BLaER1 treated with 17β-estradiol and CSF1 and Interleukin-3, amounts not matched to agents 10 nM and 100 nM (cell line): Measurements from ENCODE around the gene PRKCB.
A peak's percentile ranks its signal among the peaks of the same experiment; 100 is the strongest.

ENCODE experiments used
- H3K27ac ChIP-seq, 11 experiments: shearing (Covaris generic); formaldehyde crosslinking; 2 replicates each; pipeline ENCODE4 v1.8.1; 2022
- H3K27me3 ChIP-seq, 11 experiments: shearing (Covaris generic); formaldehyde crosslinking; 2 replicates each; pipeline ENCODE4 v1.8.1; 2022
- H3K36me3 ChIP-seq, 11 experiments: shearing (Covaris generic); formaldehyde crosslinking; 2 replicates each; pipeline ENCODE4 v1.8.1; 2022
- H3K4me1 ChIP-seq, 10 experiments: shearing (Covaris generic); formaldehyde crosslinking; 2 replicates each; pipeline ENCODE4 v1.8.1; 2022
- H3K4me2 ChIP-seq, 11 experiments: shearing (Covaris generic); formaldehyde crosslinking; 2 replicates each; pipeline ENCODE4 v1.8.1; 2022
- H3K4me3 ChIP-seq, 10 experiments: shearing (Covaris generic); formaldehyde crosslinking; 2 replicates each; pipeline ENCODE4 v1.8.1; 2022
- H3K9ac ChIP-seq, 11 experiments: shearing (Covaris generic); formaldehyde crosslinking; 2 replicates each; pipeline ENCODE4 v1.8.1; 2022
- H3K9me3 ChIP-seq, 11 experiments: shearing (Covaris generic); formaldehyde crosslinking; replicated peaks in 1 of 11; 2 replicates each; pipeline ENCODE4 v1.8.1; 2022
- H4K20me1 ChIP-seq, 11 experiments: shearing (Covaris generic); formaldehyde crosslinking; 2 replicates each; pipeline ENCODE4 v1.8.1; 2022
- Cebpa-rat ChIP-seq, 11 experiments: shearing (Covaris generic); IDR thresholded peaks; 2 replicates each; pipeline ENCODE4 v1.8.1; 2022

Gene PRKCB

GRCh38 chr16:23957287-23957686 lies 121.5 kb downstream of the PRKCB start:
- Histone ChIP-seq H3K9me3 (no peaks in the 10 kb centered on the region), H3K27me3 (no peaks in the 10 kb centered on the region), H3K4me2 (peak overlapping the region; percentile 46 to 92 (median 64)), H4K20me1 (peaks cover 0 to 79% (median 6%) of the 10 kb centered on the region in 11 experiments; a peak in 9 of 22 replicates), H3K9ac (peak overlapping the region in 1 of 11 experiments; percentile 12; a peak in 1 of 22 replicates), H3K4me3 (no peak overlapping the region), H3K27ac (peak overlapping the region in 6 of 11 experiments; percentile 9 to 61 (median 35); a peak in 6 of 22 replicates), H3K4me1 (peaks cover 16 to 81% (median 42%) of the 10 kb centered on the region in 10 experiments), H3K36me3 (peaks cover 0 to 4% (median 0%) of the 10 kb centered on the region in 11 experiments; a peak in 2 of 22 replicates)
- no peak for TF ChIP-seq Cebpa-rat (IDR thresholded peaks at IDR 0.05)

- H3K4me3 ChIP-seq = peak overlapping the region in 1 of 10 experiments; percentile 4; a peak in 1 of 20 replicates
- H3K9me3 ChIP-seq = no peaks in the 10 kb centered on the region
- H3K9ac ChIP-seq = peak overlapping the region in 5 of 11 experiments; percentile 15 to 61 (median 34); a peak in 5 of 22 replicates
- peaks cover 0 to 22% (median 5%) of the 10 kb centered on the region in 11 experiments; a peak in 9 of 22 replicates for H3K36me3 ChIP-seq
- H3K4me2 ChIP-seq = peak overlapping the region in 9 of 11 experiments; percentile 29 to 92 (median 68); a peak in 16 of 22 replicates
- TF ChIP-seq Cebpa-rat (IDR thresholded peaks at IDR 0.05) = peak in 2 of 11 experiments; percentile 29 to 49; a peak in 2 of 22 replicates
- H3K27me3 ChIP-seq = no peaks in the 10 kb centered on the region
- peaks cover 0 to 84% (median 7%) of the 10 kb centered on the region in 11 experiments; a peak in 8 of 22 replicates for H4K20me1 ChIP-seq
- peak overlapping the region in 7 of 11 experiments; percentile 11 to 71 (median 65); a peak in 12 of 22 replicates for H3K27ac ChIP-seq
- peaks cover 12 to 66% (median 34%) of the 10 kb centered on the region in 10 experiments for H3K4me1 ChIP-seq
Observed at GRCh38 chr16:23959072-23959751, 123.4 kb downstream of the PRKCB start.

GRCh38 chr16:23959752-23960072 lies 123.9 kb downstream of the PRKCB start:
- H3K9ac ChIP-seq = no peak overlapping the region
- H3K4me1 ChIP-seq = peaks cover 12 to 66% (median 34%) of the 10 kb centered on the region in 10 experiments
- peaks cover 0 to 27% (median 5%) of the 10 kb centered on the region in 11 experiments; a peak in 9 of 22 replicates for H3K36me3 ChIP-seq
- H3K4me2 ChIP-seq = peak overlapping the region in 10 of 11 experiments; percentile 27 to 92 (median 66); a peak in 18 of 22 replicates
- no peak overlapping the region for H3K4me3 ChIP-seq
- H3K27ac ChIP-seq = peak overlapping the region in 5 of 11 experiments; percentile 33 to 71 (median 66); a peak in 7 of 22 replicates
- no peak for TF ChIP-seq Cebpa-rat (IDR thresholded peaks at IDR 0.05)
- H3K9me3 ChIP-seq = no peaks in the 10 kb centered on the region
- H4K20me1 ChIP-seq = peaks cover 0 to 81% (median 7%) of the 10 kb centered on the region in 11 experiments; a peak in 8 of 22 replicates
- no peaks in the 10 kb centered on the region for H3K27me3 ChIP-seq

- no peak for TF ChIP-seq Cebpa-rat (IDR thresholded peaks at IDR 0.05)
- no peaks in the 10 kb centered on the region for H3K9me3 ChIP-seq
Observed at GRCh38 chr16:23960081-23960885, 124.5 kb downstream of the PRKCB start.

GRCh38 chr16:23962001-23962400 lies 126.2 kb downstream of the PRKCB start:
- H3K4me2 ChIP-seq = 0 out of 22 replicates have a peak overlapping the region, but pooled peaks of 1 of the 11 experiments have one; percentile 19
- peaks cover 16 to 73% (median 44%) of the 10 kb centered on the region in 10 experiments for H3K4me1 ChIP-seq
- H3K9me3 ChIP-seq = no peaks in the 10 kb centered on the region
- no peak overlapping the region for H3K27ac ChIP-seq
- peaks cover 0 to 84% (median 9%) of the 10 kb centered on the region in 11 experiments; a peak in 9 of 22 replicates for H4K20me1 ChIP-seq
- H3K4me3 ChIP-seq = no peak overlapping the region
- H3K9ac ChIP-seq = no peak overlapping the region
- H3K36me3 ChIP-seq = peaks cover 0 to 41% (median 5%) of the 10 kb centered on the region in 11 experiments; a peak in 9 of 22 replicates
- no peaks in the 10 kb centered on the region for H3K27me3 ChIP-seq
- TF ChIP-seq Cebpa-rat (IDR thresholded peaks at IDR 0.05) = no peak

More at GRCh38 chr16:23960081-23960885, 124.5 kb downstream of the PRKCB start:
- Histone ChIP-seq H3K9ac (no peak overlapping the region), H3K4me1 (peaks cover 12 to 67% (median 34%) of the 10 kb centered on the region in 10 experiments), H3K27me3 (no peaks in the 10 kb centered on the region), H3K4me2 (peak overlapping the region in 10 of 11 experiments; percentile 27 to 92 (median 66); a peak in 18 of 22 replicates), H4K20me1 (peaks cover 0 to 81% (median 7%) of the 10 kb centered on the region in 11 experiments; a peak in 7 of 22 replicates), H3K4me3 (no peak overlapping the region), H3K27ac (peak overlapping the region in 5 of 11 experiments; percentile 33 to 71 (median 66); a peak in 7 of 22 replicates), H3K36me3 (peaks cover 0 to 32% (median 5%) of the 10 kb centered on the region in 11 experiments; a peak in 9 of 22 replicates)

GRCh38 chr16:23964136-23964535 lies 128.4 kb downstream of the PRKCB start:
- Histone ChIP-seq H3K4me3 (no peak overlapping the region), H3K4me2 (no peak overlapping the region), H3K9me3 (no peaks in the 10 kb centered on the region), H3K9ac (no peak overlapping the region), H3K4me1 (peaks cover 12 to 71% (median 42%) of the 10 kb centered on the region in 10 experiments), H4K20me1 (peaks cover 0 to 95% (median 15%) of the 10 kb centered on the region in 11 experiments; a peak in 11 of 22 replicates), H3K27ac (no peak overlapping the region), H3K36me3 (peaks cover 0 to 44% (median 5%) of the 10 kb centered on the region in 11 experiments; a peak in 9 of 22 replicates), H3K27me3 (no peaks in the 10 kb centered on the region)
- no peak for TF ChIP-seq Cebpa-rat (IDR thresholded peaks at IDR 0.05)

- Histone ChIP-seq H3K4me2 (peak overlapping the region in 1 of 11 experiments; percentile 79; a peak in 2 of 22 replicates), H4K20me1 (peaks cover 0 to 97% (median 19%) of the 10 kb centered on the region in 11 experiments; a peak in 10 of 22 replicates), H3K27me3 (no peaks in the 10 kb centered on the region), H3K27ac (no peak overlapping the region), H3K36me3 (peaks cover 0 to 55% (median 5%) of the 10 kb centered on the region in 11 experiments; a peak in 9 of 22 replicates), H3K4me3 (no peak overlapping the region), H3K4me1 (peaks cover 11 to 60% (median 31%) of the 10 kb centered on the region in 10 experiments), H3K9ac (no peak overlapping the region), H3K9me3 (no peaks in the 10 kb centered on the region)
- TF ChIP-seq Cebpa-rat (IDR thresholded peaks at IDR 0.05) = no peak
Observed at GRCh38 chr16:23965137-23965733, 129.5 kb downstream of the PRKCB start.
